HG03103 (cell line): ENCODE results near the gene CABCOCO1.

Source experiments
- ATAC-seq: cut with Tn5 transposase; IDR thresholded peaks from one replicate; pipeline ENCODE4 v1.9.1; 2021; ENCODE audit warnings: low read depth; ENCODE audit not compliant: unreplicated experiment

Gene CABCOCO1

GRCh38 chr10:61779950-61780659, 117.4 kb downstream of the CABCOCO1 start:
- no peak for ATAC-seq

GRCh38 chr10:61780732-61781131, 118.0 kb downstream of the CABCOCO1 start:
- no peak for ATAC-seq

- ATAC-seq: no peak
Measured at GRCh38 chr10:61781969-61782403, 119.3 kb downstream of the CABCOCO1 start.

GRCh38 chr10:61784354-61785133, 121.8 kb downstream of the CABCOCO1 start:
- no peak for ATAC-seq

GRCh38 chr10:61785473-61786105, 122.9 kb downstream of the CABCOCO1 start:
- no peak for ATAC-seq

- peak; percentile 97 for ATAC-seq
Measured at GRCh38 chr10:61786728-61787127, 124.0 kb downstream of the CABCOCO1 start.

GRCh38 chr10:61787170-61787569, 124.4 kb downstream of the CABCOCO1 start:
- no peak for ATAC-seq

GRCh38 chr10:61789031-61789430, 126.3 kb downstream of the CABCOCO1 start:
- ATAC-seq: no peak

- no peak for ATAC-seq
Measured at GRCh38 chr10:61791216-61791615, 128.5 kb downstream of the CABCOCO1 start.

GRCh38 chr10:61792097-61792716, 129.5 kb downstream of the CABCOCO1 start:
- ATAC-seq: no peak

GRCh38 chr10:61792921-61793320, 130.2 kb downstream of the CABCOCO1 start:
- no peak for ATAC-seq

- ATAC-seq: no peak
Measured at GRCh38 chr10:61793760-61794703, 131.3 kb downstream of the CABCOCO1 start.

- ATAC-seq: no peak
Measured at GRCh38 chr10:61795147-61795546, 132.4 kb downstream of the CABCOCO1 start.

GRCh38 chr10:61795551-61795950, 132.8 kb downstream of the CABCOCO1 start:
- ATAC-seq: peak; percentile 53

- ATAC-seq: no peak
Measured at GRCh38 chr10:61796785-61797184, 134.1 kb downstream of the CABCOCO1 start.

- ATAC-seq: no peak
Measured at GRCh38 chr10:61797304-61798153, 134.8 kb downstream of the CABCOCO1 start.

GRCh38 chr10:61798713-61799112, 136.0 kb downstream of the CABCOCO1 start:
- ATAC-seq: no peak

GRCh38 chr10:61801484-61801883, 138.8 kb downstream of the CABCOCO1 start:
- no peak for ATAC-seq

- ATAC-seq: no peak
Measured at GRCh38 chr10:61803269-61803668, 140.5 kb downstream of the CABCOCO1 start.
